ENCODE data around the gene GAB2.

GAB2 gene

DNA sequence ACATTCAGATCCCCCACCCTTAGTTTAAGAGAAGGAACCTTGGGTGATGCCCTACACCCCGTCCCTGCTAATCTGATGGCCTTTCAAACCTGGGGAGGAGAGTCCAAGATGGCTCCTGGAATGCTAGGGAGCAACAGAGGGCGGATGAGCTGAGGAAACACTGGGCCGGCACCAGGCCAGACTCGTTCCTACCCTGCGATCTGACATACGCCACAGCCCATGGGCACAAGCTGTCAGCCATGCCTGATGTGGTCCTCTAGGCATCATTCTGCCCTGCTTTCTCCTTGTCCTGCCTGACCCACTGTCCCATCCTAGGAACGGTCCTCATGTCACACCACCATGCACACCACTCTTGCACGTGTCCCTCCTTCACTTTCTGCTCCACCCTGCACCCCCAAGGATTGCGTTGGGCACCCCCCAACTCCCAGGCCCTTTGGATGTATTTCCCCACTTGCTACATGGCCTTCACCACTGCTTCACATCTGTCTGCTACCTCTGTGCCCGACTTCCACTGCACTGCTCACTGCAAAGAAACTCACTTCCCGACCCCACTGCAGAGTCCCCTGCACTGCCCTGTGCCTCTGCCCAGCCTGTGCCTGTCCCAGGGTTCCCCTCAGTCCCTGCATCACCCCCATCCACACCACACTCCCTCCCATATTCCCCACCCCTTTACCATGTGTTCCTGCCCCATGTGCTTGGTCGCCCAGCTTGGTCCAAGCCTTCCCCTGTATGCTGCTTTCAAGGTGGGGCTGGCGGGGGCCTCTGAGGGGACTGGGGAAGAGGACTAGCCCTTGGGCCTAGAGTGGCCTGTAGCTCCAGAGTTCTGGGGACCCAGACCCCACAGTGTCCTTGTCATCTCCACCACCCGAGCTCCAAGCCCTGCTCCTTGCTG is 199.7 kb downstream of the GAB2 start:
- no peak for DNase-seq

DNA sequence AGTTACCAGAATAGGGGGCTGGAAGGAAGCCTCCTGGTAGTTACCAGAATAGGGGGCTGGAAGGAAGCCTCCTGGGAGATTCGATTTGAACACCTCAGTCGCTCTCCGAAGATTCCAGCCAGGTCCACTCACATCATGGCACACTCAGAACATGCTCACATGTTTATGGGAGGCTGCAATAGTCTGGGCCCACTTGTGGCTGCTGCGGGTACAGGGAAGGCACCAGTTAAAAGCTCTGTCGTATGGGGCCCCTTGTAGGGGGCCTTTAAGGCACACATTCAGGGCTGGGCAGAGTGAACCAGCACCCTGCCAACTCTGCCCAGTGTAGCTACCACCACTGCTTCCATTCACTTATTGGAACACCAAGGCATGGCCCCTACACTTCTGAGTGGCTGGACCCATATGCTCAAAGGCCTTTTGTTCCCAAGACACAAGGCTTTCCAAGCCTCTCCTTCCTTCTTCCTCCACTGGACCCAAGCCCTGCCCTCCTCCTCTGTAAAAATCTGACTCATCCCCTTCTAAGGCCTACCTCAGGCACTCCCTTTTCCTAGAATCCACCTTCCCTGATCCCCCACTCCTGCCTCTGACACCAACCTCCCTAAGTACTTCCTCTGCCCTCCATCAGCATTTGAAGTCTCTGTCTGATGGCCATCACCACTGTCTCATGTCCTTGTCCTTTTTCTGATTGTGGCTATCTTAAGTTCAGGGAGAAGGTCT is 200.9 kb downstream of the GAB2 start:
- no peak for DNase-seq

DNA sequence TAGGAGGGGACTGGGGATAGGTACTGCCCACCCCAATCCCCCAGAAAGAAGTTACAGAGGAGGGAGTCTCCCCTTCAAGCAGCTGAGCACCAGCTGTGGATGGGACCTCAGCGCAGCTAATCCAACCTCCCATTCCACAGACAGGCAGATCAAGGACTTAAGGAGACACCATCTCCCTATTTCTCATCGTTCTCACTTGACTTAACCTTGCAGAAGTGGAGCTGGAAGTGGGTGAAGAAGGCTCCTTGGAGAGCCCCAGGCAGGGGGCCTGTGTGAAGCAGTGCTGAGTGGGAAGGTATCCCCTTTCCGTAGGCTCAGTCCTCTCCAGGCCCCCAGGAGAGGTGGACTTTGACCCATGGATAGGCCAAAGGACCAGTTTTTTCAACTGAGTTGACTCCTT is 201.6 kb downstream of the GAB2 start:
- DNase-seq = no peak

DNA sequence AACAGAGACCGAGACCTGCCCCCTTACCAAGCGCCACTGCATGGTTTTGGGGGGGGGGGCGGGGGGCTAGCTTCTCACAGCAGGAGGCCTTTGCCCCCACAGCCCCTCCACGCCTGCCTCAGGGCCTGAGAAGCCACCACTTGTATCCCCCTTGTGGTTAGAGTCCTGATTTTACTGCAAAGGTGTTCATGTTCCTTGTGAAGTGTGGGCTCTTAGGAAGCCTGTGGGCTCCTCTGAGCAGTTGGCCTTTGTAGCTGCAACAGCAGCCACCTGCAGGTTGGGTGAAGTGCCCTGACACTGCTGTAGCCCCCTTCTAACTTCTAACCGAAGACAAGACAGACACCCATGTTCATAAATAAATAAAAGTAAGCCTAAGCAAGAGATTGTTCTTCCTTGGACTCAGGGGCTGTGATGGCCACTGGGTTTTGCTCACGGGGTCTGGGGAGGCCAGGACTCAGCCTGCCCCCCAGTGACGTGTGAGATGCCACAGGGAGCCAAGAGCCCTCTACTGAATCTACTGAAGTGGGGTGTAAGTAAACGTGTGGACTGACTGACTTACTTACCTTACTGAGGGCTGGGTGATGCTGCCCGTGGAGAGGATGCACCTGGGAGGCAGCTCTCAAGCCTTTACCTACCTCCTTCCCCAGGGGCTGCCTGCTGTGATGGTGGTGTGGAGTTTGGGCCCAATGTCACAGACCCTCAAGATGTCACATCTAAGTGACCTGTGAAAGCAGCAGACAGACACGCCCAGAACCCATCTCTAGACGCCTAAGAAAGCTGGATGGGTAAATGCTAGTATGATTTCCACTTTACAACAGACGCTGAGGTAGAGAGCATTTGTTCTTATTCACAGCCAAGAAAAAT is 203.1 kb downstream of the GAB2 start:
- no peak for DNase-seq

DNA sequence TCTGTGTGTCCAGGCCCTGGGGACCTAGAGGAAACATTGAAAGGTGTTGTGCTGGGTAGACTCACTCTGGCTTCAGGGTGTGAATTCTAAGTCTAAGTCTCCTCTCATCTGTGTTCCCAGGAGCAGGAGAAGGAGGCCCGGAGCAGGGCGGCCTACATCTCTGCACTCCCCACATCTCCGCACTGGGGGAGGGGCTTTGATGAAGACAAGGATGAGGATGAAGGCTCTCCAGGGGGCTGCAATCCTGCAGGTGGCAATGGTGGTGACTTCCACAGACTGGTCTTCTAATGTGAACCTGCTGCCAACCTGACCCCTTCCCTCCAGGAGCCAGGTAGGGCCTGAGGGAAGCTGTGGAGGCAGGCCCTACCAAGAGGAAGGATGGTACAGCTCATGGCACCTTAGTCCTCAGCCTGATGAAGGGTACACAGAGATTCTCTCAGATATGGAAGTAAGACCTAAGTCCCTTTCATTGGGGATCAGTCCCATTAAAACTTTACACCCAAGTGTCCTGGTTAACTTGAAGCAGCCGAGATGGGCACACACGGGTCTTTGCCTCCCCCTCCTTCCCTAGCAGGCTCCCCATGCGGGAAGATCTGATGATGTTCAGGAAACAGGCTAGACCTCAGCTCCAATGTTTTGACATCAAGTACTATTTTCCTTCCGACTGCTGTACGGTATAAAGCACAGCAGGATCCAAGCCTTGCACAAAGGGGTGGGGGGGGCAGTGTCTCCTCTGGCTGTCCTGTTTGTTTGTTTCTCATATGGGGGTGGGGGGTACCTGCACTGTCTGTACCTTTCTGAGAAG is 203.9 kb downstream of the GAB2 start:
- DNase-seq = no peak

DNA sequence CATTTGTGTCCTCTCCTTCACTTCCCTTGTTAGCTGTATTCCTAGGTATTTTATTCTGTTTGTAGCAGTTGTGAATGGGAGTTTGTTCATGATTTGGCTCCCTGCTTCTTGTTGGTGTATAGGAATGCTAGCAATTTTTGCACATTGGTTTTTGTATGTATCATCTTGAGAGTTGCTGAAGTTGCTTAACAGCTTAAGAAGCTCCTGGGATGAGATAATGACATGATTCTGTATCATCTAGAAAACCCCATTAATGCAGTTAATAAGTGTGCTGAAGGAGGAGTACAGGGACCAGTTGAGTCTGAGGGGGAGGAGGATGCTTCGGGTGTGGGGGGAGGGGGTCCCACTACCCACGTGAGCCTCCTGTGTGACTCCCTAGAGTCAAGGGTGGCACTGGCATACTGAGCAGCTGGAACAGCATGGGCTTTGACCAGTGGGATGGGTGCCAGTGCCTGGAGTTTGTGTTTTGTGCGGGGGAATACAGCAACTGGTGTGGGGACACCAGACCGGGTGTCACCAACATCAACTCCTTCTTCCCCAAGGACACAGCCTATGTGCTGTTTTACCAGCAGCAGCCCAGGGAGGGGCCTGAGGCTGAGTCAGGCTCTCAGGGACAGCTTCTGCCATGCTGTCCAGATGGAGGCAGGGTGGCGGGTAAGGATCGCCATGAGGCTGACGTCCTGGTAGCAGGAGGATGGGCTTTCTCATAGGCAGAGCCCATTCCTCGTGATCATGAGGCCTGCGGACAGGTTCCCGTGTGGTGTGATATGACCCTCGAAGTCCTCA is 204.8 kb downstream of the GAB2 start:
- no peak for DNase-seq

DNA sequence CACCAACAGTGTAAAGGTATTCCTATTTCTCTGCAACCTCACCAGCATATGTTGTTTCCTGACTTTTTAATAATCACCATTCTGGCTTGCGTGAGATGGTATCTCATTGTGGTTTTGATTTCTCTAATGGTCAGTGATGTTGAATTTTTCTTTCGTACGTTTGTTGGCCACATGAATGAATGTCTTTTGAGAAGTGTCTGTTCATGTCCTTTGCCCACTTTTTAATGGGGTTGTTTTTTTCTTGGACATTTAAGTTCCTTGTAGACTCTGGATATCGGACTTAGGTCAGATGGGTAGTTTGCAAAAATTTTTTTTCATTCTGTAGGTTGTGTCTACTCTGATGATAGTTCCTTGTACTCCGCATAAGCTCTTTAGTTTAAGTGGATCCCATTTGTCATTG is 206.1 kb downstream of the GAB2 start:
- DNase-seq = no peak

DNA sequence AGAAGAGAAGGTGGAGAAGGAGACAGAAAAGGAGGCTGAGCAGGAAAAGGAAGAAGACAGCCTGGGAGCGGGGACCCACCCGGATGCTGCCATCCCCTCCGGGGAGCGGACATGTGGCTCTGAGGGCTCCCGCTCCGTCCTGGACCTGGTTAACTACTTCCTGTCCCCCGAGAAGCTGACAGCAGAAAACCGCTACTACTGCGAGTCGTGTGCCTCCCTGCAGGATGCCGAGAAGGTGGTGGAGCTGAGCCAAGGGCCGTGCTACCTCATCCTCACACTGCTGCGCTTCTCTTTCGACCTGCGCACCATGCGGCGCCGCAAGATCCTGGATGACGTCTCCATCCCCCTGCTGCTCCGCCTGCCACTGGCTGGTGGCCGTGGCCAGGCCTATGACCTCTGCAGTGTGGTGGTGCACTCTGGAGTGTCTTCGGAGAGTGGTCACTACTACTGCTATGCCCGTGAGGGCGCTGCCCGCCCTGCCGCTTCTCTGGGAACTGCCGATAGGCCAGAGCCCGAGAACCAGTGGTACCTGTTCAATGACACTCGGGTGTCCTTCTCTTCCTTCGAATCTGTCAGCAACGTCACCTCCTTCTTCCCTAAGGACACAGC is 207.5 kb downstream of the GAB2 start:
- DNase-seq = no peak

DNA sequence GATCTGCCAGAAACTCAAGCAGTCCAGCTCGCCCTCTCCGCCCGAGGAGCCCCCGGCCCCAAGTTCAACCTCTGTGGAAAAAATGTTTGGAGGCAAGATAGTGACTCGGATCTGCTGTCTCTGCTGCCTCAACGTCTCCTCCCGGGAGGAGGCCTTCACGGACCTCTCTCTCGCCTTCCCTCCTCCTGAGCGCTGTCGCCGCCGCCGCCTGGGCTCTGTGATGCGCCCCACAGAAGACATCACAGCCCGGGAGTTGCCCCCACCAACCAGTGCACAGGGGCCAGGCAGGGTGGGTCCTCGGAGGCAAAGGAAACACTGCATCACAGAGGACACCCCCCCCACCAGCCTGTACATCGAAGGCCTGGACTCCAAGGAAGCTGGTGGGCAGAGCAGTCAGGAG is 208.1 kb downstream of the GAB2 start:
- DNase-seq = no peak

DNA sequence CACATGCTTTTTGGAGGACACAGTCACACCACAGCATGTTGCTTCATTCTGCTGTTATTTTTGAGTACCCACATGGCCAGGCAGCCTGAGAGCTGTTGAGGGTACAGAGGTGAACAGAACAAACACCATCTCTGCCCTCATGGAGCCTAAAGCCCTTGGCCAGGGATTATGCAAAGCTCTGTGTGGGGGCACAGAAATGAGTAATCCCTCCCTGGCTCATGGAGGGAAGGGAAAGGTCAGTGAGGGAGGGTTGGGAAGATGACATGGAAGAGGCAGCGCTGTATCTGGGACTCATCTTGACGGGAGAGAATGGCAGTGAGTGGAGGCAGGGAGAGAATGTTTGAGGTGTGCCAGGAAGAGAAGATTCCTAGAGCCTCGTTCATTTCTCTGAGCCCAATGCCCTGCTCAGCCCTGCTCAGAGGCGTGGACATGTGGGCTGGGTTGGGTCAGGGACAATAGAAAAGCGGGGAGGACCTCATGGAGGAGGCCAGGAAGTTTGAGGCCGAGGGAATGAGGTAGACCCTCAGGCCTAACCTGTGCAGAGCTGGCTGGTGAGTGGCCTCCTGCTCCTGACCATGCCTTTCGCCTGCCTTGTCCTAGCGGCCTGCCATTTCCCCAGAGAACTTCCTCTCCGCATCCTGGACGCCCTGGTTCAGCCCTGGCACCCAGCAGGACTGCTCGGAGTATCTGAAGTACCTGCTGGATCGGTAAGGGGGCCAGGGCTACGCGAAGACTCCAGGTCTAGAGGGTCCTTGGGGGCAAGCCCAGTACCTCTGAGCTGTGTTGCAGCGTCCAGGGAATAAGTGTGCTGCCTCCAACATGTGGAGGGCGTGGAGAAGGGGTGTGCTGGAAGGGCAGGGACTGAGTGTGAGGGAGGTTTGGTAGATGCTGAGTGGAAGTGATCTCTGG is 209.1 kb downstream of the GAB2 start:
- DNase-seq = no peak

DNA sequence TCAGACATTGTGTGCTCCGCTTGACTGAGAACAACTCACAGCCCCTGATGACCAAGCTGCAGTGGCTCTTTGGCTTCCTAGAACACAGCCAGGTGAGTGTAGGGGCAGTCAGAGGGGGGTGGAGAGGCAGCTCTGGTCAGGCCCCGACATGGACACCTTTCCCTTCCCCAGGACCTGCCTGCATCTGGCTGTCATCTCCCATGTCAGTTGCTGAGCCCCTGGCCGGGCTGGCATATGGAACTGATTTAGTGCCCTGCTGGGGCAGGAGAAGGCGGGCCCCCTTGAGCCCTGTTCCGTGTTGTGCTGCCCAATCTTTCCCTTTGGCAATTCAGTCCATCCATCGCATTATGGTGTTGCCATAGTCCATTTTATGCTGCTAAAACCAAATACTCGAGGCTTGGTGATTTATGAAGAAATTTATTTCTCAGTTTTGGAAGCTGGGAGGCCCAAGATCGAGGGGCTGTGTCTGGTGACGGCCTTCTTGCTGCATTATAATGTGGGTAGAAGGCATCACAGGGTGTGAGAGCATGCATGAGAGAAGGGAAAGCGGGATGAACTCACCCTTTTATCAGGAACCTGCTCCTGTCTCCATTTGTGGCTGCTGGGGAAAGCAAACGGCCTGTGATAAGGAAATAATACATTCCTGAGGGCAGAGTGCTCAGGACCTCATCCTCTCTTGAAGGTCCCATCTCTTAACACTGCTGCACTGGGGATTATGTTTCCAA is 209.9 kb downstream of the GAB2 start:
- DNase-seq = no peak

DNA sequence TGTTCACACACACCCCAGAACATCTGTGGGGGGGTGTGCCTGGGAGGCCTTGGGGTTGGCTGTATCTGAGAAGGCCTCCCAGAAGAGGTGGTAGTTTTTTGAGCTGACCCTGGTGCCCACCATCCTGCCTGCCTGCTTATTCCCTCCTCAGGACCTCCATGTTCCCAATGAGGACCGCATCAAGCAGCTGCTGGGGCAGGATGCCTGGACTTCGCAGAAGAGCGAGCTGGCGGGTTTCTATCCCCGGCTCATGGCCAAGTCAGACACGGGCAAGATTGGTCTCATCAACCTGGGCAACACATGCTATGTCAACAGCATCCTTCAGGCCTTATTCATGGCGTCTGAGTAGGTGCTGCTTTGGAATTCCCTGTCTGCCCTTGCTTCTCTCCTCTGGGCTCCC is 211.9 kb downstream of the GAB2 start:
- no peak for DNase-seq

DNA sequence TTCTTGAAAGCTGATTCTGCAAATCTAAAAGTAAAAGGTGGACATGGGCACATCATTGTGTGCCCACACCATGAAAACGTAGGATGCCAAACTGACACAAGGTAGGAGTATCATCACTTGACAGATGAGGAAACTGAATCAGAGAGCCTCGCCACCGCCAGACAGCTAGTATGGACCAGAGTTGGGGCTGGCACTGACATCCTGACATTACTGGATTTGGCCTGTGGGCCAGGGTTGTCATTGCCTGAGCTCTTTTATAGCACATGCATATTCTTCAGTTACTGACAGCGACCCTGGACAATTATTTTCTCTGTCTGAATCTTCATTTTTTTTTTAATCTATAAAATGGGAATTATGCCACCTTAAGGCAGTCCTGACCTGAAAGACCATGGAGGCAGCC is 212.4 kb downstream of the GAB2 start:
- DNase-seq = no peak

DNA sequence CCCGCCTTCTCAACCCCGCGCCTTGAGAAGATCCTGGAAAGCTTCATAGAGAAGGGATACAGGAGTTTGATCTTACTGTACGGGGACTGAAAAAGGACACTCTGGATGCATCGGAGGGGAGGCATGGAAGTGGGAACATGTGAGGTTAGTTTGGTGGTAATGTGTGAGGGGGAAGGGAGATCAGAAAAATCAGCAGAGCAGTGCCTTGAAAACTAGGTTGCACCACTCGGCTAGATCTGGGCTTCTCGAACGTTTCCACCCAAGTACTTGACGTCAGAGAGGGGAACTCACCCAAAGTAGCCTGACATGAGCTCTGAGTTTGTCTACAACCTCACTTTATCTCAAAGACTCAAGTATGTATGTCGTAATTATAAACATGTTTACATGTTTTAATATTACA is 214.4 kb downstream of the GAB2 start:
- DNase-seq = no peak

DNA sequence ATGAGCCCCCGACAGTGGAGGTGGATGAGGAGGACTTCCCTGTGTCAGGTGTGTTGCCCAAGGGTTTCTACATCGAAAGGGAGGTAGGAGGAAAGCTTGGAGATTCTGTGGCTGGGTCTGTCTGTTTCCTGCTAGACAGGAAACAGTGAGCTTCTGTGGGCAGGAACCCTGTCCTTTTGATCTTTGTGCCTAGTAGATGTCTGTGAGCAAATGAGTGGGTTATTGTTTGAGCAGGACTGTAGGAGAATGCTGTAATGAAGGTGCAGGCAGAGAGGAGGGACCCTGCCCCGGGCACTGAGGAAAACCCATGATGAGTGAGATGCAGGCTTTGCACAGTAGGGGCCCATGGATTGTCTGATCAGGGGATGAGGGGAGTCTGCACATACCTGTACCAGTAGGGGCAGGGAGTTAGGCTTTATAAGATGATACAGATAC is 214.9 kb downstream of the GAB2 start:
- no peak for DNase-seq

DNA sequence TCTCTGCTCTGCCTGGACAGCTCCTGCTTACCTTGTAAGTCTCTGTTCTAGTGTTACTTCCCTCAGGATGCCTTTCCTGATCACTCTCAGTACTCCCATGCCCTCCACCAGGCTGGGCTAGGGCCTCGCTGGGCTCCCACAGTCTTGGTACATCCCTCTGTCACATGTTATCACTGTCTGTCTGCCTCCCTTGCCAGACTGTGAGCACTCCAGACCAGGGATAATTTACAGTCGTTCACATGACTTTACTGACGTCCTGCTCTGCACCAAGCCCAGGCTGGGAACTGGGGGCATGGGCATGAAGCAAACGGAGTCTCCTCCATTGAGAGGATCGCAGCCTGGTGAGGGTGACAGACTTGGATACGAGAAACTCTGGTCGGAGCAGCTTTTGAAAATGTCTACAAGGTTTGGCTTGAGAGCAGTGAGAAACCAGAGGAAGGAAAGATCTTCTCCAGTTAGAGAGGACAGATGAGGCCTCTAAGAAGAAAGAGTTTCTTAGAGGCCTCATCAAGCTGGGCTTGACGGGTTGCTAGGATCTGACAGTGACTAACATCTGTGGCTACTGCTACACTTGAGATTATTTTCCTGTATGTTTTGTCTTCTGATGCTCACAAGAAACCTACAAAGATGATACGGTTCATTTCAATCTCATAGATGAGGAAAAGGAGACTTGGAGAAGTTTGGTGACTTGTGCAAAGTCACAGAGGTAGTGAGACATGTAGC is 216.4 kb downstream of the GAB2 start:
- no peak for DNase-seq

DNA sequence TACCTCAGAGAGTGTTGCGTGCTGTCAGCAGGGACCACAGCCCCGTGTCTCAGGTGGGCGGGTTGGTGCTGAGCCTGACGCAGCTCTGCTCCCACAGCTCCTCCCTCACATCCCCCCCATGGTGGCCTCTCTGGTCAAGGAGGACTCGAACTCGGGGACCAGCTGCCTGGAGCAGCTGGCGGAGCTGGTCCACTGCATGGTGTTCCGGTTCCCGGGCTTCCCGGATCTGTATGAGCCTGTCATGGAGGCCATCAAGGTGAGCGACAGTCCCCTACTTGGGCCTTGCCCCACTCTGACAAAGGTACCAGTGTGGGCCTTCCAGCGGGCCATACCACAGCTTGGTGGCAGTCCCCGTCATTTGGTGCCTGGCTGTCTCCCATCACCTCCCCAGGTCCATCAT is 217.1 kb downstream of the GAB2 start:
- no peak for DNase-seq

DNA sequence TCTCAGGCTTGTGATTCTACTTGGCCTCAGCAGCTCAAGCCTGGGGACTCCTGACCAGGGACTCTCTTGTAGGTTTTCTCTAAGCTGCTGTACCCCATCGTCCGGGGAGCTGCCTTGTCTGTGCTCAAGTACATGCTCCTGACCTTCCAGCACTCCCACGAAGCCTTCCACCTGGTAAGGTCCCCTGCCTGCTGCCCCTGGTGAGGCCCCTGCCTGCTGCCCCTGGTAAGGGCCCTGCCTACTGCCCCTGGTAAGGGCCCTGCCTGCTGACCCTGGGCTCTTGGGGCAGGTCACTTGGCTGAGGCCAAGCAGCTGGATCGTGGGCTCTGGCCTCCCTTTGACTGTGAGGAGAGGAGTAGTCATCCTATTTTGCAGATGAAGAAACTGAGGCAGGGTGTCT is 217.6 kb downstream of the GAB2 start:
- DNase-seq = no peak

DNA sequence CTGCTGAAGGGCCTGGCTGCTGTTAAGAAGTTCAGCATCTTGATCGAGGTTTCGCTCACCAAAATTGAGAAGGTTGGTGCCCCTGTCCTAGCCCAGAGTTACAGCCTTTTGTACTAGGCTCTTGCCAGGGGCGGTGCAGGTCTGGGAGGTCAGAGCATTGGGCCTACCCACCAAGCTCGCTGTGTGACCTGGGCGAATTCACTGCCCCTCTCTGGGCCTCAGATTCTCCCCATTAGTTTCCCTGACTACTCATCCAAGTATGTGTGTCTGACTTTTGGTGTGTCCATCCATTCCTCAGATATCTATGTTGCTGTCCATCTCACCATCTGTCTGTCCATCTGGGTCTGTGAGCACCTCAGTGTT is 218.0 kb downstream of the GAB2 start:
- no peak for DNase-seq

Measured in NCI-H2029 (cell line).